Measurements from ENCODE around the gene CACNA2D3. TPM values are rescaled to one million over a fixed set of nuclear protein-coding genes. Genes with fewer than 3 reads are reported as not detected.

CACNA2D3 gene
- total RNA-seq, 4 donors from 2014 or later, result 0.94 to 3.6 (median 2.1) TPM

DNA sequence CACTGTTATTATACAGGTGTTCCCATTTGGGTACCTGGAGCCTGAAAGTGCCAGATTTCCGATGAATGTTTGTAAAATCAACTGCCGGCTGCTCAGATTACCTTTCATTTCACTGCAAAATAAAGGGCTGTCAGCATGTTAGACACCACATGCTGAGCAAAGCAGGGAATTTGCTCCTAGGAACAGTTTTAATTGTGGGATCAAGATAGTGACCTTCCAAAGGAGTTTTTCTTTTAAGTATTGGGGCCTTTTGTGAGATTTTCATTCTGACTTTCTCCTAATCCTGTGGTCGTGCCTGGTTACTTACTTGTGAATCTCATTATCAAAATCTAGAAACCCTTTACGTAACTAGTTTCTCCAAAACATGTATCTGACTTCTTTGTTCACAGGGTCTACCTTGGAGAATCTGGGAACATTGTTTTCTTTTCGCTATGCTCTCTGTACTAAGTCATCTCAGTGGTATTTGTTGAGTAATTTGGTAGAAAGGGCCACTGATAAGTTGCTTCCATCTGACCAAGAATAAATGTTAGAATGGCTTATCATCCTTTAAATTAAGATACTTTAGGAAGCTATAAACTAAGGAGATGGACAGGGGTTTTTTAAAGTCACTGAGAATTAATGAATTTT, 846.3 kb downstream of the CACNA2D3 start:
- no peak for TF ChIP-seq CTCF (IDR thresholded peaks at IDR 0.05; ENCODE audit: low read depth)

DNA sequence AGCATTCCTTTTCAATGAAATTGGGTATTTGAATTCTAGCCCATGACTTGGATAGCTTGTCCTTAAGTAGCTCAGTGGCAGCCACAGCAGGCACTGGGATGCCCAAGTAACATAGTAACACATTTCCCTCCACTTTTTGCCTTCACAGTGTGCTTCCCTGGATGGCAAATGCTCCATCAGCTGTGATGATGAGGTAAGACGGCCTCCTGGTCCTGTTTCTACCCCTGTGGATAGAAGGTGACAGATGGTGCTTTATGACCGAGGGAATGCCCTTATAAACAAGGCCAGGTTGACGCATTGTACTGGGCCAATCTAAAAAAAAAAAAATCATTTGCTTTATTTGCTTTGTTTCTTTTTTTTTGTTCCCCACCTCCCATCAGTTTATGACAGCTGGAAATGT, 847.3 kb downstream of the CACNA2D3 start:
- no peak for TF ChIP-seq CTCF (IDR thresholded peaks at IDR 0.05; ENCODE audit: low read depth)

- TF ChIP-seq CTCF (IDR thresholded peaks at IDR 0.05; ENCODE audit: low read depth), result no peak
Observed at GRCh38 chr3:54970895-54971294, 848.5 kb downstream of the CACNA2D3 start.

GRCh38 chr3:54977439-54977838, 855.1 kb downstream of the CACNA2D3 start:
- no peak for TF ChIP-seq CTCF (IDR thresholded peaks at IDR 0.05; ENCODE audit: low read depth)

GRCh38 chr3:54982807-54983206, 860.5 kb downstream of the CACNA2D3 start:
- no peak for TF ChIP-seq CTCF (IDR thresholded peaks at IDR 0.05; ENCODE audit: low read depth)

- no peak for TF ChIP-seq CTCF (IDR thresholded peaks at IDR 0.05; ENCODE audit: low read depth)
Observed at GRCh38 chr3:54983266-54984099, 861.1 kb downstream of the CACNA2D3 start.

- TF ChIP-seq CTCF (IDR thresholded peaks at IDR 0.05; ENCODE audit: low read depth), result no peak
Observed at GRCh38 chr3:54985856-54986255, 863.5 kb downstream of the CACNA2D3 start.
